Left lung (tissue), 10 donors: Measurements from ENCODE around the gene OS9. TPM values are rescaled to one million over a fixed set of nuclear protein-coding genes. Genes with fewer than 3 reads are reported as not detected.
"Not testable (repeated sequence)": the region's sequence is repeated elsewhere in the genome, so short reads cannot be mapped to it uniquely, and the experiment has no call there.

Source experiments
- ATAC-seq: fragments of 200-7000 bp; cut with Tn5 transposase; one replicate; pipeline ENCODE4 v1.9.1; 2020; ENCODE audit warnings: moderate library complexity
- DNase-seq, 4 donors: peaks; one replicate each; pipeline ENCODE4 v3.0.0-alpha.2; 2013 to 2020
- H3K27ac ChIP-seq, 2 donors: fragments of 200-600 bp; sonication (generic) in 1 of 2; one replicate each; pipeline versions ENCODE4 v1.5.0 to v1.8.0; 2020 to 2021
- H3K27me3 ChIP-seq, 2 donors: fragments of 200-600 bp; sonication (generic) in 1 of 2; one replicate each; pipeline versions ENCODE4 v1.5.0 to v1.8.0; 2020 to 2021
- H3K36me3 ChIP-seq, 2 donors: fragments of 200-600 bp; sonication (generic) in 1 of 2; one replicate each; pipeline versions ENCODE4 v1.5.0 to v1.8.0; 2020 to 2021
- H3K4me1 ChIP-seq, 2 donors: fragments of 200-600 bp; one replicate each; pipeline ENCODE4 v1.8.0; 2021
- H3K4me3 ChIP-seq, 2 donors: fragments of 200-600 bp; sonication (generic) in 1 of 2; one replicate each; pipeline versions ENCODE4 v1.5.0 to v1.8.0; 2020 to 2021; ENCODE audit warnings: mild to moderate bottlenecking in 1 of 2
- H3K9me3 ChIP-seq, 2 donors: fragments of 200-600 bp; sonication (generic) in 1 of 2; one replicate each; pipeline versions ENCODE4 v1.5.0 to v1.8.0; 2020 to 2021
- intact Hi-C, 2 donors: fragments of 100-400 bp; cut with DNase I; formaldehyde crosslinking; loops; one replicate each; pipeline versions ENCODE4 v1.11.2 to v1.14.2; 2022
- polyA plus RNA-seq, 6 donors: library from polyadenylated mRNA; unstranded; fragments of 120-200 nt; gene quantifications; one replicate each; pipeline ENCODE4 v1.2.1, GENCODE V29; 2013; ENCODE audit not compliant: insufficient read length in 6 of 6
- total RNA-seq, 2 donors: library from RNA; stranded (reverse); fragmentation: NEBNext Ultra II Directional; extraction: Animal tissue kit (Norgen Biotek cat#: 25700); gene quantifications; one replicate each; pipeline ENCODE4 v1.2.1, GENCODE V29; 2021
- TF ChIP-seq, protein P1 (sequence below), 2 donors: fragments of 200-600 bp; sonication (generic) in 1 of 2; IDR thresholded peaks; one replicate each; pipeline versions ENCODE4 v1.5.0 to v1.8.0; 2021; ENCODE audit warnings: antibody characterized with exemption in 2 of 2
- donor health status: DM: no; HTN: yes; CAD: no.
- donor health status: DM: no; HTN: no; CAD: no.

The OS9 gene
- total and polyA plus RNA-seq, 8 donors: 200 to 321 (median 225) TPM

DNA sequence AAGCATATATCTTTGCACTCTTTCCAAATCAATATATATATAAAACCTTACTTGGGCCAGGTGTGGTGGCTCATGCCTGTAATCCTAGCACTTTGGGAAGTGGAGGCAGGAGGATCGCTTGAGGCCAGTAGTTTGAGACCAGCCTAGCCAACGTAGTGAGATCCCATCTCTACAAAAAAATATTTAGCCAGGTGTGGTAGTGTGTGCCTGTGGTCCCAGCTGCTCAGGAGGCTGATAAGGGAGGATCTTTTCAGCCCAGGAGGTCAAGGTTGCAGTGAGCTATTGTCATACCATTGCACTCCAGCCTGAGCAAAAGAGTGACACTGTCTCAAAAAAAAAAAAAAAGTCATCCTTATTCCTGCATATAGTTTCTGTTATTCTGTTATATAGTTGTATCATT lies 14.4 kb downstream of the OS9 start:
- Histone ChIP-seq H3K4me3 (no peak overlapping the region), H3K36me3 (peaks cover 0 to 81% of the 10 kb centered on the region in 2 donors), H3K9me3 (peaks cover 0 to 6% of the 10 kb centered on the region in 2 donors), H3K27me3 (no peaks in the 10 kb centered on the region), H3K4me1 (no peaks in the 10 kb centered on the region), H3K27ac (no peak overlapping the region)
- TF ChIP-seq, protein P1, sequence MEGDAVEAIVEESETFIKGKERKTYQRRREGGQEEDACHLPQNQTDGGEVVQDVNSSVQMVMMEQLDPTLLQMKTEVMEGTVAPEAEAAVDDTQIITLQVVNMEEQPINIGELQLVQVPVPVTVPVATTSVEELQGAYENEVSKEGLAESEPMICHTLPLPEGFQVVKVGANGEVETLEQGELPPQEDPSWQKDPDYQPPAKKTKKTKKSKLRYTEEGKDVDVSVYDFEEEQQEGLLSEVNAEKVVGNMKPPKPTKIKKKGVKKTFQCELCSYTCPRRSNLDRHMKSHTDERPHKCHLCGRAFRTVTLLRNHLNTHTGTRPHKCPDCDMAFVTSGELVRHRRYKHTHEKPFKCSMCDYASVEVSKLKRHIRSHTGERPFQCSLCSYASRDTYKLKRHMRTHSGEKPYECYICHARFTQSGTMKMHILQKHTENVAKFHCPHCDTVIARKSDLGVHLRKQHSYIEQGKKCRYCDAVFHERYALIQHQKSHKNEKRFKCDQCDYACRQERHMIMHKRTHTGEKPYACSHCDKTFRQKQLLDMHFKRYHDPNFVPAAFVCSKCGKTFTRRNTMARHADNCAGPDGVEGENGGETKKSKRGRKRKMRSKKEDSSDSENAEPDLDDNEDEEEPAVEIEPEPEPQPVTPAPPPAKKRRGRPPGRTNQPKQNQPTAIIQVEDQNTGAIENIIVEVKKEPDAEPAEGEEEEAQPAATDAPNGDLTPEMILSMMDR (IDR thresholded peaks at IDR 0.05): no peak
- DNase-seq: no peak
- intact Hi-C loops: no loop called here
- no peak for ATAC-seq

DNA sequence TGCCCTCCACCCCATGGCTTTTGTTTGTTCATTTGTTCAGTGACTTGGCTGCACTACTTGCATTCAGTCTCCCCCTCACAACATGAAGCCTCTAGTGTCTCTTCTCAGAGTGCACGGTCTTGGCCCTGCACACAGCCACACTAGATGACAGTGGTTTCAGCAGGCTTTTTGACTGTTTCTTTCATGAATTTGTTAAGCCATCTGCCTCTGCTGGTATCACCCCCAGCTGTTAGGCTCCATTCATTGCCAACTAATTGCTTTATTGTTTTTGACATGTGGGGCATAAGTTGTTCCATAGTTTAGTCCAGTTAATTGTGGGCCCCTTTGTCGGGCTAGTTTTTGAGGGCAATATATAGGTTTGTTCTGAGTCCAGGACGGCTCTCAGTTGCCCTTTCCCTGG lies 18.8 kb downstream of the OS9 start:
- H3K4me3 ChIP-seq: no peak overlapping the region
- no peaks in the 10 kb centered on the region for H3K4me1 ChIP-seq
- TF ChIP-seq, protein P1 (IDR thresholded peaks at IDR 0.05): no peak
- DNase-seq: no peak
- no peaks in the 10 kb centered on the region for H3K27me3 ChIP-seq
- ATAC-seq: no peak
- H3K9me3 ChIP-seq: no peaks in the 10 kb centered on the region
- H3K27ac ChIP-seq: no peak overlapping the region
- intact Hi-C loops: no loop called here
- H3K36me3 ChIP-seq: peaks cover 0 to 84% of the 10 kb centered on the region in 2 donors

DNA sequence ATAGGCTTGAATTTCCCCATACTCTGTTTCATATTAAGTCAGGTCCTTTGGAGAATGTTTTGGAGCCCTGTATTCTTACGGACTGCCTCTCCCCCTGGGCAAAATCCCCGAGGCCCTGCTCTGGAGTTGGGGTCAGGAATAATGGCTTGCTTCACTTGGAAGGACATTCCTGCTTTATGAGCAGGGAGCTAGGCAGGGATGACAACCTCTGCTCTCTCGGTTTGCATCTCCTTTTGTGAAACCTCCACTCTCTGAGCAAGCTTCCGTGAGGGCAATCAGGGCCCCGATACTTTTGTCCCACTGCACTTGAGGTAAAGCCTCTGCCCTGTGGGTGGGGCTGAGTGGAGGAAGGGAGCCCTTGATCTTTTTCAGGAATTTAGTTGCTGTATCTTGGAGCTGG lies 19.3 kb downstream of the OS9 start:
- TF ChIP-seq, protein P1 (IDR thresholded peaks at IDR 0.05): no peak
- Histone ChIP-seq H3K4me1 (no peaks in the 10 kb centered on the region), H3K27me3 (no peaks in the 10 kb centered on the region), H3K4me3 (no peak overlapping the region), H3K36me3 (peaks cover 0 to 84% of the 10 kb centered on the region in 2 donors), H3K9me3 (no peaks in the 10 kb centered on the region), H3K27ac (no peak overlapping the region)
- intact Hi-C loops: no loop called here
- ATAC-seq (no peak), DNase-seq (no peak)

- H3K36me3 ChIP-seq: peaks cover 0 to 93% of the 10 kb centered on the region in 2 donors
- DNase-seq, H3K4me1 ChIP-seq, ATAC-seq, H3K27me3 ChIP-seq, H3K4me3 ChIP-seq, intact Hi-C loops, H3K9me3 ChIP-seq, H3K27ac ChIP-seq: not testable (repeated sequence)
Observed at GRCh38 chr12:57715036-57715748, 21.3 kb downstream of the OS9 start.

DNA sequence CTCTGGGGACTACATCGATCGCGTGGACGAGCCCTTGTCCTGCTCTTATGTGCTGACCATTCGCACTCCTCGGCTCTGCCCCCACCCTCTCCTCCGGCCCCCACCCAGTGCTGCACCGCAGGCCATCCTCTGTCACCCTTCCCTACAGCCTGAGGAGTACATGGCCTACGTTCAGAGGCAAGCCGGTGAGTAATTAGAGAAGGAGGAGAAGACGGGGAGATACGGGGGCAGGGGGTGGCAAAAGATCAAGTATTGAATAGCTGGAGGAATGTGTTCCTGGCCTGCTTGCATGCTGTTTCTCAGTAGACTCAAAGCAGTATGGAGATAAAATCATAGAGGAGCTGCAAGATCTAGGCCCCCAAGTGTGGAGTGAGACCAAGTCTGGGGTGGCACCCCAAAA lies 21.9 kb downstream of the OS9 start:
- H3K36me3 ChIP-seq: peaks cover 0 to 96% of the 10 kb centered on the region in 2 donors

More for the DNA sequence above, 21.9 kb downstream of the OS9 start:
- H3K27me3 ChIP-seq: no peaks in the 10 kb centered on the region
- H3K27ac ChIP-seq: no peak overlapping the region
- ATAC-seq (no peak), DNase-seq (no peak)
- intact Hi-C loops: no loop called here
- no peaks in the 10 kb centered on the region for H3K4me1 ChIP-seq
- H3K9me3 ChIP-seq: no peaks in the 10 kb centered on the region
- no peak overlapping the region for H3K4me3 ChIP-seq
- TF ChIP-seq, protein P1 (IDR thresholded peaks at IDR 0.05): no peak
